HepG2 (cell line): ENCODE results near the gene KIF3C. TPM values are rescaled to one million over a fixed set of nuclear protein-coding genes. Genes with fewer than 3 reads are reported as not detected.

Experiments
- CTCF ChIP-seq: sonication (generic); formaldehyde crosslinking; IDR thresholded peaks from 2 replicates; pipeline ENCODE4 v1.5.0; 2020; ENCODE audit warnings: mild to moderate bottlenecking, missing genetic modification reagents, moderate library complexity
- GATA4 ChIP-seq: sonication (generic); IDR thresholded peaks from 2 replicates; pipeline ENCODE4 v1.6.1; 2016; ENCODE audit warnings: antibody characterized with exemption, low read depth, borderline replicate concordance
- HNRNPH1 ChIP-seq: fragments of 200-400 bp; formaldehyde crosslinking; optimal IDR thresholded peaks from 2 replicates; pipeline ENCODE3; 2017; ENCODE audit warnings: mild to moderate bottlenecking, low read depth, low read length
- HNRNPUL1 ChIP-seq: fragments of 200-400 bp; formaldehyde crosslinking; IDR thresholded peaks from 2 replicates; pipeline ENCODE4 v1.6.1; 2017; ENCODE audit warnings: low read depth, mild to moderate bottlenecking, low read length, moderate library complexity
- IKZF1 ChIP-seq: fragments of 450-650 bp; IDR thresholded peaks from 2 replicates; pipeline ENCODE4 v1.7.1; 2016
- MLLT10 ChIP-seq: sonication (generic); formaldehyde crosslinking; IDR thresholded peaks from 2 replicates; pipeline ENCODE4 v1.4.0; 2020; ENCODE audit warnings: missing genetic modification reagents
- RELA ChIP-seq: sonication (generic); formaldehyde crosslinking; IDR thresholded peaks from 2 replicates; pipeline ENCODE4 v1.4.0; 2020; ENCODE audit warnings: missing genetic modification reagents
- U2AF2 ChIP-seq: fragments of 200-400 bp; formaldehyde crosslinking; IDR thresholded peaks from 2 replicates; pipeline ENCODE4 v1.6.1; 2017; ENCODE audit warnings: low read depth, mild to moderate bottlenecking, low read length
- ZNF205 ChIP-seq: IDR thresholded peaks from 2 replicates; pipeline ENCODE4 v1.6.1; 2018; ENCODE audit warnings: missing biosample characterization, missing genetic modification reagents
- ZNF407 ChIP-seq: sonication (generic); formaldehyde crosslinking; IDR thresholded peaks from one replicate; pipeline ENCODE4 v1.5.1; 2020; ENCODE audit warnings: mild to moderate bottlenecking, missing genetic modification reagents; ENCODE audit errors: not compliant biosample characterization
- polyA plus RNA-seq, 8 experiments: library from polyadenylated mRNA; depleted of rRNA in 3 of 8; stranded (reverse) in 7 of 8; unstranded in 1 of 8; fragments of >200 nt; fragmentation: Illumina TruSeq in 4 of 8; extraction: Trizol in 4 of 8; gene quantifications; 2 replicates each; pipeline versions ENCODE4 v1.2.1 to v1.2.3, GENCODE V29; 2011 to 2016; ENCODE audit warnings: low read depth in 4 of 8, missing spikeins in 1 of 8, mixed read lengths in 1 of 8; ENCODE audit not compliant: insufficient read depth in 1 of 8
- total RNA-seq, 5 experiments: library from RNA; depleted of rRNA; stranded (reverse); fragments of >200 nt; fragmentation: Illumina TruSeq; extraction: Trizol; gene quantifications; 2 replicates each; pipeline ENCODE4 v1.2.3, GENCODE V29; 2016; ENCODE audit warnings: low read depth in 1 of 5
- TF ChIP-seq, protein P1 (sequence below): sonication (generic); formaldehyde crosslinking; IDR thresholded peaks from 2 replicates; pipeline ENCODE4 v1.4.0; 2020; ENCODE audit warnings: mild to moderate bottlenecking, missing genetic modification reagents, borderline replicate concordance
- TF ChIP-seq, protein P2 (sequence below): IDR thresholded peaks from 2 replicates; pipeline ENCODE4 v1.6.1; 2016; ENCODE audit warnings: low read depth, missing genetic modification reagents, missing compliant biosample characterization

Gene KIF3C
- total and polyA plus RNA-seq, 2 of the 13 experiments (the other 11 are each of a cell fraction or from before 2014, with no cell fraction given): 3.6 to 4.9 TPM

- TF ChIP-seq HNRNPUL1 (no peak), ZNF205 (CRISPR knock-in tag) (no peak), HNRNPH1 (no peak), RELA (CRISPR knock-in tag) (no peak), MLLT10 (no peak), U2AF2 (no peak), ZNF407 (CRISPR knock-in tag) (no peak), CTCF (peak; percentile 19; the same call in 1 of the 2 replicates), GATA4 (no peak), IKZF1 (no peak)
- TF ChIP-seq, protein P1, sequence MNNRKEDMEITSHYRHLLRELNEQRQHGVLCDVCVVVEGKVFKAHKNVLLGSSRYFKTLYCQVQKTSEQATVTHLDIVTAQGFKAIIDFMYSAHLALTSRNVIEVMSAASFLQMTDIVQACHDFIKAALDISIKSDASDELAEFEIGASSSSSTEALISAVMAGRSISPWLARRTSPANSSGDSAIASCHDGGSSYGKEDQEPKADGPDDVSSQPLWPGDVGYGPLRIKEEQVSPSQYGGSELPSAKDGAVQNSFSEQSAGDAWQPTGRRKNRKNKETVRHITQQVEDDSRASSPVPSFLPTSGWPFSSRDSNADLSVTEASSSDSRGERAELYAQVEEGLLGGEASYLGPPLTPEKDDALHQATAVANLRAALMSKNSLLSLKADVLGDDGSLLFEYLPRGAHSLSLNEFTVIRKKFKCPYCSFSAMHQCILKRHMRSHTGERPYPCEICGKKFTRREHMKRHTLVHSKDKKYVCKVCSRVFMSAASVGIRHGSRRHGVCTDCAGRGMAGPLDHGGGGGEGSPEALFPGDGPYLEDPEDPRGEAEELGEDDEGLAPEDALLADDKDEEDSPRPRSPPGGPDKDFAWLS: no peak
- TF ChIP-seq, protein P2, sequence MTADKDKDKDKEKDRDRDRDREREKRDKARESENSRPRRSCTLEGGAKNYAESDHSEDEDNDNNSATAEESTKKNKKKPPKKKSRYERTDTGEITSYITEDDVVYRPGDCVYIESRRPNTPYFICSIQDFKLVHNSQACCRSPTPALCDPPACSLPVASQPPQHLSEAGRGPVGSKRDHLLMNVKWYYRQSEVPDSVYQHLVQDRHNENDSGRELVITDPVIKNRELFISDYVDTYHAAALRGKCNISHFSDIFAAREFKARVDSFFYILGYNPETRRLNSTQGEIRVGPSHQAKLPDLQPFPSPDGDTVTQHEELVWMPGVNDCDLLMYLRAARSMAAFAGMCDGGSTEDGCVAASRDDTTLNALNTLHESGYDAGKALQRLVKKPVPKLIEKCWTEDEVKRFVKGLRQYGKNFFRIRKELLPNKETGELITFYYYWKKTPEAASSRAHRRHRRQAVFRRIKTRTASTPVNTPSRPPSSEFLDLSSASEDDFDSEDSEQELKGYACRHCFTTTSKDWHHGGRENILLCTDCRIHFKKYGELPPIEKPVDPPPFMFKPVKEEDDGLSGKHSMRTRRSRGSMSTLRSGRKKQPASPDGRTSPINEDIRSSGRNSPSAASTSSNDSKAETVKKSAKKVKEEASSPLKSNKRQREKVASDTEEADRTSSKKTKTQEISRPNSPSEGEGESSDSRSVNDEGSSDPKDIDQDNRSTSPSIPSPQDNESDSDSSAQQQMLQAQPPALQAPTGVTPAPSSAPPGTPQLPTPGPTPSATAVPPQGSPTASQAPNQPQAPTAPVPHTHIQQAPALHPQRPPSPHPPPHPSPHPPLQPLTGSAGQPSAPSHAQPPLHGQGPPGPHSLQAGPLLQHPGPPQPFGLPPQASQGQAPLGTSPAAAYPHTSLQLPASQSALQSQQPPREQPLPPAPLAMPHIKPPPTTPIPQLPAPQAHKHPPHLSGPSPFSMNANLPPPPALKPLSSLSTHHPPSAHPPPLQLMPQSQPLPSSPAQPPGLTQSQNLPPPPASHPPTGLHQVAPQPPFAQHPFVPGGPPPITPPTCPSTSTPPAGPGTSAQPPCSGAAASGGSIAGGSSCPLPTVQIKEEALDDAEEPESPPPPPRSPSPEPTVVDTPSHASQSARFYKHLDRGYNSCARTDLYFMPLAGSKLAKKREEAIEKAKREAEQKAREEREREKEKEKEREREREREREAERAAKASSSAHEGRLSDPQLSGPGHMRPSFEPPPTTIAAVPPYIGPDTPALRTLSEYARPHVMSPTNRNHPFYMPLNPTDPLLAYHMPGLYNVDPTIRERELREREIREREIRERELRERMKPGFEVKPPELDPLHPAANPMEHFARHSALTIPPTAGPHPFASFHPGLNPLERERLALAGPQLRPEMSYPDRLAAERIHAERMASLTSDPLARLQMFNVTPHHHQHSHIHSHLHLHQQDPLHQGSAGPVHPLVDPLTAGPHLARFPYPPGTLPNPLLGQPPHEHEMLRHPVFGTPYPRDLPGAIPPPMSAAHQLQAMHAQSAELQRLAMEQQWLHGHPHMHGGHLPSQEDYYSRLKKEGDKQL (CRISPR knock-in tag): no peak
These were observed at the start of gene KIF3C (continued) for GRCh38 chr2:25982273-25982967.
